GM12878 (cell line): Measurements from ENCODE around the gene CDK4. TPM values are rescaled to one million over a fixed set of nuclear protein-coding genes. Genes with fewer than 3 reads are reported as not detected.

Experiments
- ATAC-seq: fragments of 200-7000 bp; cut with Tn5 transposase; 3 replicates; pipeline ENCODE4 v1.9.1; 2020; ENCODE audit warnings: mild to moderate bottlenecking, moderate library complexity
- BruUV-seq: library from RNA; stranded (reverse); fragments of 400-500 nt; replicated peaks from 2 replicates; lab custom pipeline; 2021; lab: Mats Ljungman, UMichigan
- CTCF ChIA-PET: fragments of 300-600 bp; sonication (Branson Sonifier 250); formaldehyde crosslinking; extraction: SDS; loops from one replicate; lab custom pipeline; 2021; ENCODE audit warnings: inconsistent platforms; lab: Yijun Ruan, JAX
- POLR2A ChIA-PET: fragments of 350-600 bp; formaldehyde crosslinking; extraction: SDS; loops from one replicate; lab custom pipeline; 2021; ENCODE audit warnings: inconsistent platforms; lab: Charles Lee
- RAD21 ChIA-PET: fragments of 300-600 bp; sonication (Branson Sonifier 250); formaldehyde crosslinking; loops from one replicate; lab custom pipeline; 2023; ENCODE audit warnings: antibody characterized with exemption; ENCODE audit not compliant: unreplicated experiment; lab: Charles Lee
- SMC1A ChIA-PET: fragments of 300-600 bp; sonication (Branson Sonifier 250); formaldehyde crosslinking; loops from one replicate; lab custom pipeline; 2023; ENCODE audit not compliant: unreplicated experiment, uncharacterized antibody; lab: Charles Lee
- DNase-seq: peaks from one replicate; pipeline ENCODE4 v3.0.0-alpha.2; 2011; ENCODE audit warnings: low read depth, low spot score
- FAIRE-seq: peaks from 3 replicates; lab custom pipeline; 2011; peaks lifted over from hg19 to GRCh38; lab: Jason Lieb, UNC
- H2AFZ ChIP-seq: 2 replicates; pipeline ENCODE4 v1.6.0; 2011; ENCODE audit warnings: low read depth, low read length, control low read depth; ENCODE audit not compliant: control insufficient read depth
- H3K27ac ChIP-seq: 2 replicates; pipeline ENCODE4 v1.5.1; 2011; ENCODE audit warnings: control low read depth; ENCODE audit not compliant: control insufficient read depth, insufficient read depth
- H3K27me3 ChIP-seq, 2 experiments: replicated peaks in 1 of 2; 2 replicates each; pipeline versions ENCODE4 v1.6.0 to v1.6.1; 2011; ENCODE audit warnings: low read length in 1 of 2; ENCODE audit not compliant: control insufficient read depth in 2 of 2, insufficient read depth in 2 of 2
- H3K36me3 ChIP-seq, 2 experiments: 2 replicates each; pipeline ENCODE4 v1.5.1; 2011; ENCODE audit warnings: low read length in 1 of 2; ENCODE audit not compliant: control insufficient read depth in 2 of 2, insufficient read depth in 2 of 2
- H3K4me1 ChIP-seq: 2 replicates; pipeline ENCODE4 v1.6.1; 2011; ENCODE audit warnings: mild to moderate bottlenecking, low read length, moderate library complexity, mixed read lengths; ENCODE audit not compliant: control insufficient read depth, insufficient read depth
- H3K4me2 ChIP-seq: 2 replicates; pipeline ENCODE4 v1.6.0; 2011; ENCODE audit warnings: control low read depth; ENCODE audit not compliant: control insufficient read depth, insufficient read depth
- H3K4me3 ChIP-seq: fragments of 200-600 bp; sonication (generic); 2 replicates; pipeline ENCODE4 v1.5.1; 2016
- H3K79me2 ChIP-seq: 2 replicates; pipeline ENCODE4 v1.6.0; 2011; ENCODE audit warnings: low read length; ENCODE audit not compliant: control insufficient read depth, insufficient read depth
- H3K9ac ChIP-seq: 2 replicates; pipeline ENCODE4 v1.8.0; 2011; ENCODE audit warnings: low read length, control low read depth, mixed read lengths; ENCODE audit not compliant: control insufficient read depth, insufficient read depth
- H3K9me3 ChIP-seq: replicated peaks from 3 replicates; pipeline ENCODE4 v1.5.1; 2011; ENCODE audit warnings: mild to moderate bottlenecking, low read length; ENCODE audit not compliant: control insufficient read depth, insufficient read depth
- H4K20me1 ChIP-seq: 2 replicates; pipeline ENCODE4 v1.6.0; 2011; ENCODE audit not compliant: control insufficient read depth, insufficient read depth
- ASH2L ChIP-seq: fragments of 300-600, 200-600 bp; sonication (generic); IDR thresholded peaks from 2 replicates; pipeline ENCODE4 v1.6.1; 2017; ENCODE audit warnings: low read depth, mild to moderate bottlenecking, borderline replicate concordance
- ATF2 ChIP-seq: IDR thresholded peaks from 2 replicates; pipeline ENCODE4 v1.6.1; 2012; ENCODE audit warnings: low read length, inconsistent platforms
- CBX5 ChIP-seq: sonication (generic); IDR thresholded peaks from 2 replicates; pipeline ENCODE4 v1.6.1; 2016; ENCODE audit warnings: low read depth, moderate library complexity, mild to moderate bottlenecking, inconsistent platforms
- CHD1 ChIP-seq: IDR thresholded peaks from 2 replicates; pipeline ENCODE4 v1.6.1; 2012; ENCODE audit warnings: low read depth, low read length, improper control_type of control experiment
- FOXK2 ChIP-seq: fragments of 450-650 bp; IDR thresholded peaks from 2 replicates; pipeline ENCODE4 v1.6.1; 2017; ENCODE audit warnings: mild to moderate bottlenecking, moderate library complexity
- KLF5 ChIP-seq: fragments of 450-650 bp; IDR thresholded peaks from 2 replicates; pipeline ENCODE4 v1.6.1; 2014; ENCODE audit warnings: mild to moderate bottlenecking; ENCODE audit not compliant: partially characterized antibody
- POLR2A ChIP-seq: IDR thresholded peaks from 2 replicates; pipeline ENCODE4 v1.6.1; 2011; ENCODE audit warnings: low read depth, mild to moderate bottlenecking, low read length
- PRDM15 ChIP-seq: fragments of 450-650 bp; formaldehyde crosslinking; IDR thresholded peaks from 2 replicates; pipeline ENCODE4 v1.4.0; 2020; ENCODE audit warnings: mild to moderate bottlenecking, moderate library complexity
- RBBP5 ChIP-seq: fragments of 200-600 bp; sonication (generic); conservative IDR thresholded peaks from 2 replicates; pipeline ENCODE4 v1.6.1; 2016
- RELA ChIP-seq: fragments of 450-650 bp; IDR thresholded peaks from 2 replicates; pipeline ENCODE4 v1.8.0; 2014; ENCODE audit warnings: borderline replicate concordance; ENCODE audit not compliant: partially characterized antibody
- STAT3 ChIP-seq: IDR thresholded peaks from 2 replicates; pipeline ENCODE4 v1.6.1; 2011; ENCODE audit warnings: low read depth, low read length, improper control_type of control experiment
- YY1 ChIP-seq: IDR thresholded peaks from 2 replicates; pipeline ENCODE4 v1.6.1; 2011; ENCODE audit warnings: low read depth, mild to moderate bottlenecking, low read length
- ZSCAN29 ChIP-seq: fragments of 450-650 bp; IDR thresholded peaks from 2 replicates; pipeline ENCODE4 v1.6.1; 2017; ENCODE audit warnings: mild to moderate bottlenecking, moderate library complexity
- WGBS: methylation state at CpG from one replicate; pipeline ENCODE4 v1.1.6; 2016; ENCODE audit warnings: low lambda C conversion rate; ENCODE audit not compliant: insufficient replicate concordance, insufficient coverage; ENCODE audit errors: missing lambda C conversion rate; 5-methylcytosine and 5-hydroxymethylcytosine counted together
- in situ Hi-C: fragments of 300-500 bp; cut with MboI; formaldehyde crosslinking; loops from 9 replicates; pipeline ENCODE4 v1.14.3; 2018; ENCODE audit warnings: mixed read lengths
- intact Hi-C: fragments of 100-400 bp; cut with micrococcal nuclease; formaldehyde crosslinking; loops from one replicate; pipeline ENCODE4 v1.14.2; 2022; ENCODE audit not compliant: unreplicated experiment
- polyA plus RNA-seq, 11 experiments: library from polyadenylated mRNA; depleted of rRNA in 4 of 11; unstranded in 6 of 11; stranded (reverse) in 5 of 11; fragments of >200 nt; fragmentation: Nextera tagmentation in 4 of 11; fragmentation: Illumina TruSeq in 1 of 11; extraction: Ambion mirVana in 4 of 11; extraction: Trizol in 1 of 11; gene quantifications; 1 replicate in 1 of 11; 2 replicates in 10 of 11; pipeline versions ENCODE4 v1.2.1 to v1.2.3, GENCODE V29; 2011 to 2016; ENCODE audit warnings: inconsistent platforms in 2 of 11, missing spikeins in 2 of 11, low read depth in 1 of 11
- total RNA-seq, 4 experiments: library from RNA; depleted of rRNA in 3 of 4; stranded (reverse); fragments of >200 nt in 3 of 4; fragmentation: Illumina TruSeq in 1 of 4; extraction: Trizol in 1 of 4; gene quantifications; 2 replicates each; pipeline versions ENCODE4 v1.2.1 to v1.2.3, GENCODE V29; 2013 to 2021
- TF ChIP-seq, protein P1 (sequence below): fragments of 150-350 bp; IDR thresholded peaks from 2 replicates; pipeline ENCODE4 v1.6.1; 2014; ENCODE audit warnings: mild to moderate bottlenecking, low read depth, low read length
- TF ChIP-seq, protein P2 (sequence below): fragments of 450-650 bp; conservative IDR thresholded peaks from 2 replicates; pipeline ENCODE4 v1.6.1; 2017; ENCODE audit warnings: mild to moderate bottlenecking, moderate library complexity
- TF ChIP-seq, protein P3 (sequence below): fragments of 450-650 bp; IDR thresholded peaks from 2 replicates; pipeline ENCODE4 v1.6.1; 2017; ENCODE audit warnings: low read depth, mild to moderate bottlenecking, moderate library complexity

CDK4 gene
- total and polyA plus RNA-seq, 10 of the 15 experiments (the other 5 are each of a cell fraction or from before 2014, with no cell fraction given) = 26.1 to 385 (median 221) TPM

GRCh38 chr12:57712701-57713100 is 39.4 kb downstream of the CDK4 start:
- Histone ChIP-seq H3K4me2 (no peak overlapping the region), H3K27ac (no peak overlapping the region), H3K36me3 (peaks cover 9% of the 10 kb centered on the region in 2 experiments; a peak in 3 of 4 replicates), H2AFZ (no peak overlapping the region), H3K4me1 (no peaks in the 10 kb centered on the region), H3K4me3 (no peak overlapping the region), H4K20me1 (no peaks in the 10 kb centered on the region), H3K9me3 (no peaks in the 10 kb centered on the region), H3K9ac (no peak overlapping the region), H3K27me3 (no peaks in the 10 kb centered on the region), H3K79me2 (no peaks in the 10 kb centered on the region)
- ChIA-PET RAD21 (no interaction called here), POLR2A (no interaction called here), CTCF (interaction anchor here (0.7 kb wide), 1 partner anchor 19 kb away, joined by 3 read pairs; no protein-coding TSS in a partner anchor), SMC1A (no interaction called here)
- intact Hi-C loops (no loop called here), in situ Hi-C loops (no loop called here)
- DNase-seq = no peak
- WGBS = 94% methylated on average over 3 of the region's 3 CpGs
- no peak for ATAC-seq
- no peak for FAIRE-seq
- no TSS peak for BruUV-seq
- TF ChIP-seq POLR2A (no peak), ASH2L (no peak), KLF5 (no peak), ATF2 (no peak), PRDM15 (CRISPR knock-in tag) (no peak), ZSCAN29 (no peak), FOXK2 (no peak), RELA (no peak), YY1 (no peak), CHD1 (no peak), STAT3 (no peak), CBX5 (no peak), RBBP5 (no peak)
- TF ChIP-seq, protein P1, sequence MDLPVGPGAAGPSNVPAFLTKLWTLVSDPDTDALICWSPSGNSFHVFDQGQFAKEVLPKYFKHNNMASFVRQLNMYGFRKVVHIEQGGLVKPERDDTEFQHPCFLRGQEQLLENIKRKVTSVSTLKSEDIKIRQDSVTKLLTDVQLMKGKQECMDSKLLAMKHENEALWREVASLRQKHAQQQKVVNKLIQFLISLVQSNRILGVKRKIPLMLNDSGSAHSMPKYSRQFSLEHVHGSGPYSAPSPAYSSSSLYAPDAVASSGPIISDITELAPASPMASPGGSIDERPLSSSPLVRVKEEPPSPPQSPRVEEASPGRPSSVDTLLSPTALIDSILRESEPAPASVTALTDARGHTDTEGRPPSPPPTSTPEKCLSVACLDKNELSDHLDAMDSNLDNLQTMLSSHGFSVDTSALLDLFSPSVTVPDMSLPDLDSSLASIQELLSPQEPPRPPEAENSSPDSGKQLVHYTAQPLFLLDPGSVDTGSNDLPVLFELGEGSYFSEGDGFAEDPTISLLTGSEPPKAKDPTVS = no peak
- TF ChIP-seq, protein P2, sequence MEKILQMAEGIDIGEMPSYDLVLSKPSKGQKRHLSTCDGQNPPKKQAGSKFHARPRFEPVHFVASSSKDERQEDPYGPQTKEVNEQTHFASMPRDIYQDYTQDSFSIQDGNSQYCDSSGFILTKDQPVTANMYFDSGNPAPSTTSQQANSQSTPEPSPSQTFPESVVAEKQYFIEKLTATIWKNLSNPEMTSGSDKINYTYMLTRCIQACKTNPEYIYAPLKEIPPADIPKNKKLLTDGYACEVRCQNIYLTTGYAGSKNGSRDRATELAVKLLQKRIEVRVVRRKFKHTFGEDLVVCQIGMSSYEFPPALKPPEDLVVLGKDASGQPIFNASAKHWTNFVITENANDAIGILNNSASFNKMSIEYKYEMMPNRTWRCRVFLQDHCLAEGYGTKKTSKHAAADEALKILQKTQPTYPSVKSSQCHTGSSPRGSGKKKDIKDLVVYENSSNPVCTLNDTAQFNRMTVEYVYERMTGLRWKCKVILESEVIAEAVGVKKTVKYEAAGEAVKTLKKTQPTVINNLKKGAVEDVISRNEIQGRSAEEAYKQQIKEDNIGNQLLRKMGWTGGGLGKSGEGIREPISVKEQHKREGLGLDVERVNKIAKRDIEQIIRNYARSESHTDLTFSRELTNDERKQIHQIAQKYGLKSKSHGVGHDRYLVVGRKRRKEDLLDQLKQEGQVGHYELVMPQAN = no peak
- TF ChIP-seq, protein P3, sequence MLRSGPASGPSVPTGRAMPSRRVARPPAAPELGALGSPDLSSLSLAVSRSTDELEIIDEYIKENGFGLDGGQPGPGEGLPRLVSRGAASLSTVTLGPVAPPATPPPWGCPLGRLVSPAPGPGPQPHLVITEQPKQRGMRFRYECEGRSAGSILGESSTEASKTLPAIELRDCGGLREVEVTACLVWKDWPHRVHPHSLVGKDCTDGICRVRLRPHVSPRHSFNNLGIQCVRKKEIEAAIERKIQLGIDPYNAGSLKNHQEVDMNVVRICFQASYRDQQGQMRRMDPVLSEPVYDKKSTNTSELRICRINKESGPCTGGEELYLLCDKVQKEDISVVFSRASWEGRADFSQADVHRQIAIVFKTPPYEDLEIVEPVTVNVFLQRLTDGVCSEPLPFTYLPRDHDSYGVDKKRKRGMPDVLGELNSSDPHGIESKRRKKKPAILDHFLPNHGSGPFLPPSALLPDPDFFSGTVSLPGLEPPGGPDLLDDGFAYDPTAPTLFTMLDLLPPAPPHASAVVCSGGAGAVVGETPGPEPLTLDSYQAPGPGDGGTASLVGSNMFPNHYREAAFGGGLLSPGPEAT = no peak
